GM23248 (cell line): ENCODE measurements around the gene OR9Q1.

Experiments used
- EZH2 ChIP-seq: fragments of 200-600 bp; sonication (generic); IDR thresholded peaks from 2 replicates; pipeline ENCODE4 v1.6.1; 2018; ENCODE audit warnings: antibody characterized with exemption, mild to moderate bottlenecking; ENCODE audit not compliant: insufficient read depth, poor library complexity, severe bottlenecking
- EZH2phosphoT487 ChIP-seq: fragments of 200-600 bp; sonication (generic); IDR thresholded peaks from 2 replicates; pipeline ENCODE4 v1.6.1; 2018; ENCODE audit warnings: antibody characterized with exemption, moderate library complexity, mild to moderate bottlenecking, low read depth; ENCODE audit not compliant: insufficient read depth

DNA sequence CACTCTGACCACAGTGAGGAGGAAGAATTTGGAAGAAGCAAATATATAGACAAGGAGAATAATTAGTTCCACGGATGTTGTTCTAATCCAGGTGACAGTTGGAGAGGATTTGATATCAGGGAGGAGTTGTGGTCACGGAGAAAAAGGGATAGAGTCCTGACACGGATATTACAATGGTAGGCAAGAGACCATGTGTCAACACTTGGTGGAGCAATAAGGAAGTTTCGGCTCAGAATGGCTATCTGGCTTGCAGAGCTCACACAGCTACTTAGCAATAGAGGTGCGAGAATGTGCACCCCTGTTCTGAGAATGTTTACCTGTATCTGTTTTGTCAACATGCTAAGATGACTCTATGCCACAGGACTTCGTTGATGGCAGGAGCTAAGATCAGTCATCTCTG lies 154.8 kb downstream of the OR9Q1 start:
- TF ChIP-seq EZH2 = no peak
- no peak for TF ChIP-seq EZH2phosphoT487
